B cell (primary cell): Measurements from ENCODE around the gene CREBBP.

Experiments used
- EZH2 ChIP-seq: IDR thresholded peaks from 2 replicates; pipeline ENCODE4 v1.6.1; 2012; ENCODE audit warnings: borderline replicate concordance, low read depth, mild to moderate bottlenecking, moderate library complexity, low read length; ENCODE audit not compliant: insufficient read depth, poor library complexity, severe bottlenecking
- TF ChIP-seq, protein P1 (sequence below): fragments of 200-600 bp; IDR thresholded peaks from one replicate; pipeline ENCODE4 v1.8.0; 2022; ENCODE audit warnings: antibody characterized with exemption, mild to moderate bottlenecking

GRCh38 chr16:3690980-3691720 lies 189.4 kb downstream of the CREBBP start:
- TF ChIP-seq, protein P1, sequence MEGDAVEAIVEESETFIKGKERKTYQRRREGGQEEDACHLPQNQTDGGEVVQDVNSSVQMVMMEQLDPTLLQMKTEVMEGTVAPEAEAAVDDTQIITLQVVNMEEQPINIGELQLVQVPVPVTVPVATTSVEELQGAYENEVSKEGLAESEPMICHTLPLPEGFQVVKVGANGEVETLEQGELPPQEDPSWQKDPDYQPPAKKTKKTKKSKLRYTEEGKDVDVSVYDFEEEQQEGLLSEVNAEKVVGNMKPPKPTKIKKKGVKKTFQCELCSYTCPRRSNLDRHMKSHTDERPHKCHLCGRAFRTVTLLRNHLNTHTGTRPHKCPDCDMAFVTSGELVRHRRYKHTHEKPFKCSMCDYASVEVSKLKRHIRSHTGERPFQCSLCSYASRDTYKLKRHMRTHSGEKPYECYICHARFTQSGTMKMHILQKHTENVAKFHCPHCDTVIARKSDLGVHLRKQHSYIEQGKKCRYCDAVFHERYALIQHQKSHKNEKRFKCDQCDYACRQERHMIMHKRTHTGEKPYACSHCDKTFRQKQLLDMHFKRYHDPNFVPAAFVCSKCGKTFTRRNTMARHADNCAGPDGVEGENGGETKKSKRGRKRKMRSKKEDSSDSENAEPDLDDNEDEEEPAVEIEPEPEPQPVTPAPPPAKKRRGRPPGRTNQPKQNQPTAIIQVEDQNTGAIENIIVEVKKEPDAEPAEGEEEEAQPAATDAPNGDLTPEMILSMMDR, result no peak
- no peak for TF ChIP-seq EZH2
